ENCODE measurements around the gene TSPAN19. TPM values are rescaled to one million over a fixed set of nuclear protein-coding genes. Genes with fewer than 3 reads are reported as not detected.
A peak's percentile ranks its signal among the peaks of the same experiment; 100 is the strongest.

The TSPAN19 gene
- total RNA-seq, 1 experiment from 2014 or later, result not detected

DNA sequence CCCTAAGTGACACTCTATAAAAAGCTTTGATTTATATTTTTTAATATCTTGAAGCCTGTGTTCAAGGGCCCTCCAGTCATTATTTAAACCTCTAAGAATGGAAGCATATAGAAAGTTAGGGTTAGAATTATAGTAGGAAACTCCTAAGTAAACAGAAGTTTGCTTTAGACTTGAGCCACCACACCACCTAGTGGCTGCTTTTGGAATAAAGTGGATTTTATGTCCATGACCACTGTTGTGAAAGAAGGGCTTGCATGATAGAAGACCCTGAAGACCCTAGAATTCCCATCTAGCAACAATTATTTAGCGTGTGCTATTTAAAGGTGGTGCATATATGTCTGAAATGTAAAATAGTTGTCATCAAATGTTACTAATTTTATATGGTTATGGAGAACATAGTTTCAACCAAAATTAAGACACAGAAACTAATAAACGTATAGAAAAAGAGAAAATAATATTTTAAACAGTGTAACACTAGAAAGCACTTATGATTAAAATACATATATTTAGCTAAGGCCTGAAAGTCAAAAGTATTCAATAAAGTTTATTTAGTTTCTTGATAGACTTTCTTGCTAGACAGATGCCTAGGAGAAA is 21.4 kb upstream of the TSPAN19 start:
- H4K20me1 ChIP-seq (ENCODE audit: low read length), result no peaks in the 10 kb centered on the region
- intact Hi-C loops (cut with micrococcal nuclease), result loop anchor here (1.0 to 2.0 kb wide), 2 partner anchors 29 to 183 kb away; no protein-coding TSS in a partner anchor
- H3K4me3 ChIP-seq (ENCODE audit: low read length), result no peak overlapping the region
- no peaks in the 10 kb centered on the region for H3K4me1 ChIP-seq (ENCODE audit: insufficient read depth, low read length)
- H3F3A ChIP-seq (ENCODE audit: low read length, unreplicated experiment), result no peaks in the 10 kb centered on the region
- no TSS peak for BruUV-seq (replicated peaks)
- no peak overlapping the region for H3K4me2 ChIP-seq (ENCODE audit: low read length)
- ChIA-PET CTCF (no interaction called here), POLR2A (ENCODE audit: unreplicated experiment) (no interaction called here)
- no peak overlapping the region for H3K9ac ChIP-seq (ENCODE audit: low read length)
- ATAC-seq (no peak; the same call in 1 of the 2 replicates), DNase-seq (peak; percentile 79)
- no peaks in the 10 kb centered on the region for H3K9me2 ChIP-seq (replicated peaks; ENCODE audit: low read length)
- no peaks in the 10 kb centered on the region for H3K36me3 ChIP-seq (ENCODE audit: low read depth, low read length)
- peaks cover 26% of the 10 kb centered on the region; the same call in 1 of the 2 replicates for H3K27me3 ChIP-seq (ENCODE audit: low read length)
- no peak for TF ChIP-seq EZH2 (IDR thresholded peaks at IDR 0.05; ENCODE audit: low read length, unreplicated experiment)
- no peak for TF ChIP-seq EZH2phosphoT487 (IDR thresholded peaks at IDR 0.05; ENCODE audit: borderline replicate concordance, low read length)
- TF ChIP-seq, protein P1, sequence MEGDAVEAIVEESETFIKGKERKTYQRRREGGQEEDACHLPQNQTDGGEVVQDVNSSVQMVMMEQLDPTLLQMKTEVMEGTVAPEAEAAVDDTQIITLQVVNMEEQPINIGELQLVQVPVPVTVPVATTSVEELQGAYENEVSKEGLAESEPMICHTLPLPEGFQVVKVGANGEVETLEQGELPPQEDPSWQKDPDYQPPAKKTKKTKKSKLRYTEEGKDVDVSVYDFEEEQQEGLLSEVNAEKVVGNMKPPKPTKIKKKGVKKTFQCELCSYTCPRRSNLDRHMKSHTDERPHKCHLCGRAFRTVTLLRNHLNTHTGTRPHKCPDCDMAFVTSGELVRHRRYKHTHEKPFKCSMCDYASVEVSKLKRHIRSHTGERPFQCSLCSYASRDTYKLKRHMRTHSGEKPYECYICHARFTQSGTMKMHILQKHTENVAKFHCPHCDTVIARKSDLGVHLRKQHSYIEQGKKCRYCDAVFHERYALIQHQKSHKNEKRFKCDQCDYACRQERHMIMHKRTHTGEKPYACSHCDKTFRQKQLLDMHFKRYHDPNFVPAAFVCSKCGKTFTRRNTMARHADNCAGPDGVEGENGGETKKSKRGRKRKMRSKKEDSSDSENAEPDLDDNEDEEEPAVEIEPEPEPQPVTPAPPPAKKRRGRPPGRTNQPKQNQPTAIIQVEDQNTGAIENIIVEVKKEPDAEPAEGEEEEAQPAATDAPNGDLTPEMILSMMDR (conservative IDR thresholded peaks at IDR 0.05; ENCODE audit: low read depth, low read length), result peak; percentile 85
- no peaks in the 10 kb centered on the region for H3K79me2 ChIP-seq (ENCODE audit: low read length)
- no peak overlapping the region for H2AFZ ChIP-seq (ENCODE audit: low read length)
- no peak overlapping the region for H3K27ac ChIP-seq (ENCODE audit: low read length)
- no peaks in the 10 kb centered on the region for H3K9me3 ChIP-seq (ENCODE audit: low read length)

DNA sequence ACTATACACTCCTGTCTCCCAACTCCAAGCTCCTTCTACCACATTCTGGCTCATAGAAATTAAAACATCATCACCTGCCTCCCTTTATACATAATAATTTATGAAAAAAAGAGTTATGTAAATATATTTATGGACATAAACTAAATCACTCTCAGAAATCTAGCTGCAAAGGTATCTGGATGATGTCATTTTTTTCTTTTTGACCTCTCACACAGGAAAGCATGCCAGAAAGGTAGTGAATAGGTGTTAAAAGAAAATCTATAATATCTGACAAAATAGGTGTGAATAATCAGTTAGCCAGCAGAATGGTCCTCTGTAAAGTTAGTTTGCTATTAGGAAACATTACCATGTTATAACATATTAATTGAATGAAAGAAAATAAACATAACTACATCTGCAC is 7.8 kb upstream of the TSPAN19 start:
- 0 out of 2 replicates have a peak, but pooled peaks cover 2% of the 10 kb centered on the region for H3K27me3 ChIP-seq (ENCODE audit: low read length)
- no peak overlapping the region for H3K27ac ChIP-seq (ENCODE audit: low read length)
- no peaks in the 10 kb centered on the region for H4K20me1 ChIP-seq (ENCODE audit: low read length)
- no peak for ATAC-seq
- H3K9ac ChIP-seq (ENCODE audit: low read length), result no peak overlapping the region
- no peak for DNase-seq
- no peaks in the 10 kb centered on the region for H3K79me2 ChIP-seq (ENCODE audit: low read length)
- no peaks in the 10 kb centered on the region for H3F3A ChIP-seq (ENCODE audit: low read length, unreplicated experiment)
- TF ChIP-seq, protein P1 (conservative IDR thresholded peaks at IDR 0.05; ENCODE audit: low read depth, low read length), result no peak
- no peak for TF ChIP-seq EZH2phosphoT487 (IDR thresholded peaks at IDR 0.05; ENCODE audit: borderline replicate concordance, low read length)
- no peak for TF ChIP-seq EZH2 (IDR thresholded peaks at IDR 0.05; ENCODE audit: low read length, unreplicated experiment)
- no peaks in the 10 kb centered on the region for H3K9me2 ChIP-seq (replicated peaks; ENCODE audit: low read length)
- H3K4me1 ChIP-seq (ENCODE audit: insufficient read depth, low read length), result no peaks in the 10 kb centered on the region
- no peaks in the 10 kb centered on the region for H3K9me3 ChIP-seq (ENCODE audit: low read length)
- H3K4me3 ChIP-seq (ENCODE audit: low read length), result no peak overlapping the region
- POLR2A ChIA-PET (ENCODE audit: unreplicated experiment), result no interaction called here
- no peak overlapping the region for H3K4me2 ChIP-seq (ENCODE audit: low read length)
- BruUV-seq (replicated peaks), result no TSS peak
- intact Hi-C loops (cut with micrococcal nuclease), result no loop called here
- no peak overlapping the region for H2AFZ ChIP-seq (ENCODE audit: low read length)
- CTCF ChIA-PET, result no interaction called here
- H3K36me3 ChIP-seq (ENCODE audit: low read depth, low read length), result no peaks in the 10 kb centered on the region

DNA sequence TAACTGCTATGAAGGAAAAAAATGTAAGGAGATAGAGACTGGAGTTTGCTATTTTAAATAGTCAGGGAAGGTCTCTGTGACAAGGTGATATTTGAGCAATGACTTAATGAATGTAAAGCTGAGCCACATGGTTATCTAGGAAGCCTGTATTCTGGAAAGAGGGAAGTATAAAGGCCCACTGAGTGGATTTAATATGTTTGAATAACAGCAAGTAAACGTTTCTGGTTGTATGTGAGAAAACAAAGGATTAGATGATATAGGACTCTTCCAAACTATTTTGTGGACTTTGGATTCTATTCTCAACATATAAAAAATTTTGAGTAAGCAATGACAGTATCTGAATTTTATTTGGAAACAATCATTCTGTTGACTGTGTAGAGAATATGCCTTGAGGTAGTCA is 5.3 kb upstream of the TSPAN19 start:
- Histone ChIP-seq H3K9ac (ENCODE audit: low read length) (no peak overlapping the region), H4K20me1 (ENCODE audit: low read length) (no peaks in the 10 kb centered on the region), H3K79me2 (ENCODE audit: low read length) (no peaks in the 10 kb centered on the region), H3K36me3 (ENCODE audit: low read depth, low read length) (no peaks in the 10 kb centered on the region), H3K9me2 (replicated peaks; ENCODE audit: low read length) (no peaks in the 10 kb centered on the region), H3K4me2 (ENCODE audit: low read length) (no peak overlapping the region), H3K27me3 (ENCODE audit: low read length) (0 out of 2 replicates have a peak, but pooled peaks cover 2% of the 10 kb centered on the region), H2AFZ (ENCODE audit: low read length) (no peak overlapping the region), H3K4me3 (ENCODE audit: low read length) (no peak overlapping the region), H3F3A (ENCODE audit: low read length, unreplicated experiment) (no peaks in the 10 kb centered on the region), H3K9me3 (ENCODE audit: low read length) (no peaks in the 10 kb centered on the region), H3K4me1 (ENCODE audit: insufficient read depth, low read length) (no peaks in the 10 kb centered on the region), H3K27ac (ENCODE audit: low read length) (no peak overlapping the region)
- DNase-seq (no peak), ATAC-seq (peak; percentile 94)
- BruUV-seq (replicated peaks), result no TSS peak
- ChIA-PET CTCF (no interaction called here), POLR2A (ENCODE audit: unreplicated experiment) (no interaction called here)
- intact Hi-C loops (cut with micrococcal nuclease), result no loop called here
- TF ChIP-seq EZH2 (IDR thresholded peaks at IDR 0.05; ENCODE audit: low read length, unreplicated experiment) (no peak), EZH2phosphoT487 (IDR thresholded peaks at IDR 0.05; ENCODE audit: borderline replicate concordance, low read length) (no peak)
- TF ChIP-seq, protein P1 (conservative IDR thresholded peaks at IDR 0.05; ENCODE audit: low read depth, low read length), result no peak
